HG03196 (cell line): ENCODE data around the gene POM121L2.

Experiments
- ATAC-seq: cut with Tn5 transposase; IDR thresholded peaks from one replicate; pipeline ENCODE4 v1.9.1; 2021; ENCODE audit not compliant: unreplicated experiment

POM121L2 gene

DNA sequence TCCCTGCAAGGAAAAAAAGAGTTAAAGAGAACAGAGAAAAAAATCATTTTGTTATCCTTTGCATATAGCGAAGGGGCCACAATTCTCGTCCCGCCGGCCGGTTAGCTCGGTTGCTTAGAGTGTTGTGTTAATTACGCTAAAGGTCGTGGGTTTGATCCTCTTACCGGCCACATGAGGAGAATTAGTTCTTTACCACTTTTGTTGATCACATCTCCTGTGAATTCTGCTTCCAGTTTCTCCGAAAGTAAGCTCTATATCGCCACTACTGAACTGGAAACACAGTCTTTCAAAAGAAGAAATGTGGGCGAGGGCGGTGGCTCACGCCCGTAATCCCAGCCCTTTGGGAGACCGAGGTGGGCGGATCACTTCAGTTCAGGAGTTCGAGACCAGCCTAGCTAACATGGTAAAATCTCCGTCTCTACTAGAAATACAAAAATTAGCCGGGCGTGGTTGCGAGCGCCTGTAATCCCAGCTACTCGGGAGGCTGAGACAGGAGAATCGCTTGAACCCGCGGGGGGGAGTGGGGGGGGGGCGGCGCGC lies 51.2 kb downstream of the POM121L2 start:
- ATAC-seq = no peak

DNA sequence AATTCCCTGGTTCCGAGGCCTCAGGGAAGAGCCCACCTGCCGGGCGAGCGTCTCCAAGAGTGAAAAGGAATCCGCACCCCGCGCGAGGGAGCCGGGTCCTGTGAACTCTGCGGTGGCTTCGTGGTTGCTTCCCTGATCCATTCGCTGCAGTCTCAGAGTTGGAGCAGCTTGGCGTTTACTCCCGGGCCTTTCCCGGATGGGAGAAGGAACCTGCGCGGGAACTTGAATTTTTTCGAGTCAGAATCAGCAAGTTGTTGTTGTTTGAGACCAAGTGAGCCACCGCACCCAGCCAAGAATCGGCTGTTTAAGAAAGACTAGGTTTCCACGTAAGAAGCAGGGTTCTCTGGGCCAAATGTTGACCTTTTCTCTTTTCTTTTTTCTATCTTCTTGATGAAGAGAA lies 51.7 kb downstream of the POM121L2 start:
- no peak for ATAC-seq
